WI38 (cell line): ENCODE measurements around the gene RBPJ.
"Not testable (repeated sequence)": the region's sequence is repeated elsewhere in the genome, so short reads cannot be mapped to it uniquely, and the experiment has no call there.

ENCODE experiments used
- H3K4me3 ChIP-seq: 2 replicates; pipeline ENCODE4 v1.5.1; 2011; ENCODE audit warnings: low read depth, mild to moderate bottlenecking, control low read depth, low read length
- CTCF ChIP-seq: IDR thresholded peaks from 2 replicates; pipeline ENCODE4 v1.5.1; 2012; ENCODE audit warnings: low read depth, mild to moderate bottlenecking, control low read depth, low read length

The RBPJ gene

GRCh38 chr4:26311633-26312032 lies 9.2 kb upstream of the RBPJ start:
- no peak for TF ChIP-seq CTCF
- H3K4me3 ChIP-seq: no peak overlapping the region

- H3K4me3 ChIP-seq: not testable (repeated sequence)
Measured at GRCh38 chr4:26315316-26315932, 5.4 kb upstream of the RBPJ start.

- TF ChIP-seq CTCF: no peak
- H3K4me3 ChIP-seq: no peak overlapping the region
Measured at GRCh38 chr4:26317766-26318165, 3.0 kb upstream of the RBPJ start.

GRCh38 chr4:26319467-26319948 lies 1.3 kb upstream of the RBPJ start:
- no peak for TF ChIP-seq CTCF
- H3K4me3 ChIP-seq: peak overlapping the region; percentile 97

- no peak for TF ChIP-seq CTCF
Measured at GRCh38 chr4:26319949-26320537, 771 bp upstream of the RBPJ start.

GRCh38 chr4:26321373-26322221 lies 783 bp downstream of the RBPJ start:
- peak overlapping the region; percentile 97 for H3K4me3 ChIP-seq
- no peak for TF ChIP-seq CTCF

More at GRCh38 chr4:26319949-26320537, 771 bp upstream of the RBPJ start:
- peak overlapping the region; percentile 97 for H3K4me3 ChIP-seq

- H3K4me3 ChIP-seq: peak overlapping the region; percentile 97
- no peak for TF ChIP-seq CTCF
Measured at GRCh38 chr4:26322346-26322745, 1.5 kb downstream of the RBPJ start.
